Regular cardiac myocyte (primary cell): Measurements from ENCODE around the gene MRPS18C. TPM values are rescaled to one million over a fixed set of nuclear protein-coding genes. Genes with fewer than 3 reads are reported as not detected.

Source experiments
- total RNA-seq: library from RNA; depleted of rRNA; stranded (reverse); fragments of >200 nt; gene quantifications from 2 replicates; pipeline ENCODE4 v1.2.3, GENCODE V29; 2014

Gene MRPS18C
- total RNA-seq = 19.2 and 22.4 TPM in 2 replicates

DNA sequence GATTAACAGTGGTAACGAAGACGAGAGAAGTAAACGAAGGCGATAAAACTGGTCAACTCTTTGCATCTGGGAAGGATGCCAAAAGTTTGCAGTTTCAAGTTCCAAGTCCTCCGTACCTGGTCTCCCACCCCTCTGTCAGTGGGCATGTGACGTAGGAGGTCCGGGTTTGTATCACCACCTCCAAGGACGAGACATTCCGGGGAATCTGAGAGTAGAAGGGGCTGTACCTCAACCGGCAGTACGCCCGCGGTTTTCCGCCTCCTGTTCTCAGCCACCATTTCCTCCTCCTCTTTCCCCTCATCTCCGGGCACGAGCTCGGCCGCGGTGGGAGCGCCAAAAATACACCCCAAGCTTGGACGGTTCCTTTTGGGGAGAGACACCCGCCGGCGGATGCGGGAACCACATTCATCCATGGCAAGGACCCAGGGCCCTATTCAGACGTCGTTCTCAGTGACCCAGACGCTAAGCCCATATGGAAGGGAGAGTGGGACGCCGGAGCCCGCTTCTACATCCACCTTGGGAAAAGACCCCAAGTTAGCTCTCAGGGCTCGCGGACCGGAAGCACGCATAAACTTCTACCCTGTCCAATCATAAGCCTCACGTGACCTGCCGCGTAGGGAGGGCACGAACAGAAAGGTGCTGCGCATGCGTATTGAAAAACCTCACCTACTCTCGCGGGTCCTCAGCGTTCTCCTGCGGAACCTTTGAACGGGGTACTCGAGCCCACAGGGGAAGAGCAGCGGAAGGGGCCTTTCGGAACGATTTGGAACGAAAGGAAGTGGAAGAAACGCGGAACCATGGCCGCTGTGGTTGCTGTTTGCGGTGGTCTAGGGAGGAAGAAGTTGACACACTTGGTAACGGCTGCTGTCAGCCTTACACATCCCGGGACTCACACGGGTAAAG lies at the start of gene MRPS18C, which contains the start of gene HELQ:
Gene MRPS18C, plus strand, starts transcription at position 778 of the 903 bp plus-strand sequence. Its CDS starts 20 bp downstream, at position 798.
Gene HELQ, minus strand, starts transcription at position 543 of the 903 bp plus-strand sequence. Its CDS starts 130 bp downstream, at position 413.

DNA sequence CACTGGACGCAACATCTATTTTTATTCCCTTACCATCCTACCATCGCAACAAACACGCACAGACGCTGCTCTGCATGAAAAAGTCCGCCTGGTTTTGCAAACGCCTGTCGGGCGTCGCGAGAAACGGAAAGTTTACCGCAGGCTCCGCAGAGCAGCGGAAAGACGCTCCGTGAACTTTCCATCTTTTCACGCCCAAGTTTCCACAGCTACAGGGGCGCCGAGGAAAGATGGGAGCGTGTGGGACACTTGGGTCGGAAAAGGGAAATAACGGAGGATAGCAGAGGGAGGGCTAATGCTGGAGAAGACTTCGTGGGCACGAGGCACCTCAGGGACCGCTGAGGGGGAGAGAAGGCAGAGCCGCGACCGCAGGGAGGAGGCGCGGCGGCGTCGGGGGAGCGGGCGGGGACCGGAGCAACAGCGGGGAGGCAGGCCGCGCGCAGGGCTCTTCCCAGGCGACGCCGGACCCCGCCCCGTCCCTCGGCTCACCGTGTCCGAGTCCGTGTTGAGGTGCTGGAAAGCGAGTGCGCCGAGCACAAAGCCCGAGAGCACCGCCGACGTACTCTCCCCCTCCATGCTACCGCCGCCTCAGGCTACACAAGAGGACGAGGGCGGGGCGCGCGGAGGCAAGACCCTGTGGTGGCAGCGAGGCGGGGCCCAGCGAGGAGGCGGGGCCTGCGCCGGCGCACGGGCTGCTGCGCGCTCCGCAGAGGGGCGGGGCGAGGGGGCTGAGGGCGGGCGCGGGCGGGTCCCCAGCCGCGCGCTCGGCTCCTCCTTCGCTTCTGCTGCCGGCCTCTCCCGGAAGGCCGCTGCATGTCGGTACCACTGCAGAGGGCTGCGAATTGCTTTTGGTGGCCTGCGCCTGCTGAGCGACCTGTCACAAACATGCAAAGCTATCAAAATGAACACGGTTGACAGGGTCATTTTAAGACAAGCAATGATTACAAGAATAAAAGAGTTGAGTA lies 28.9 kb downstream of the MRPS18C start, which contains the start of gene ABRAXAS1:
Gene ABRAXAS1, minus strand, starts transcription at position 601 of the 962 bp plus-strand sequence. Its CDS starts 28 bp downstream, at position 573.

Other genes starting within 250 kb of the MRPS18C start
- gene COQ2, start 171.3 kb upstream of the MRPS18C start, total RNA-seq = 8.7 and 21.9 TPM in 2 replicates
- gene HPSE, start 121.2 kb upstream of the MRPS18C start, total RNA-seq = 0.56 and 0.58 TPM in 2 replicates
- gene HELQ, start 235 bp upstream of the MRPS18C start, total RNA-seq = 12.8 and 16.1 TPM in 2 replicates
- gene ABRAXAS1, start 29.0 kb downstream of the MRPS18C start, total RNA-seq = 9.2 and 14.1 TPM in 2 replicates
- gene GPAT3, start 80.0 kb downstream of the MRPS18C start, total RNA-seq = 7.6 and 17.8 TPM in 2 replicates